ENCODE measurements around the gene SGK1. TPM values are rescaled to one million over a fixed set of nuclear protein-coding genes. Genes with fewer than 3 reads are reported as not detected.

The SGK1 gene
- total RNA-seq, 2 donors from 2014 or later: 9.7 to 13.0 TPM

- Histone ChIP-seq H3K36me3 (ENCODE audit: control insufficient read depth, insufficient read depth, low read length) (no peaks in the 10 kb centered on the region), H3K9me3 (ENCODE audit: control insufficient read depth, low read length) (no peaks in the 10 kb centered on the region), H3K27me3 (ENCODE audit: control insufficient read depth, insufficient read depth, low read length, poor library complexity, severe bottlenecking) (peaks cover 29% of the 10 kb centered on the region), H3K4me1 (ENCODE audit: control insufficient read depth, insufficient read depth, low read length) (no peaks in the 10 kb centered on the region), H3K9ac (ENCODE audit: extremely low read depth, low read length, poor library complexity, severe bottlenecking) (no peak overlapping the region), H3K27ac (ENCODE audit: low read depth, low read length) (no peak overlapping the region), H3K4me3 (ENCODE audit: low read length) (no peak overlapping the region)
- Mint-ChIP-seq H3K4me3 (no peak overlapping the region), H3K36me3 (ENCODE audit: low read depth) (no peaks in the 10 kb centered on the region), H3K4me1 (no peaks in the 10 kb centered on the region), H3K27ac (no peak overlapping the region), H3K27me3 (ENCODE audit: insufficient read depth) (peaks cover 23% of the 10 kb centered on the region), H3K9me3 (peaks cover 1% of the 10 kb centered on the region)
- WGBS, 2 experiments (ENCODE audit: insufficient coverage in 1 of 2, insufficient read length in 1 of 2): 42 to 67% methylated on average over 2 to 5 of the region's 5 CpGs
- DNase-seq: no peak
- TF ChIP-seq CTCF (conservative IDR thresholded peaks at IDR 0.05): no peak
Measured at GRCh38 chr6:134324141-134324540, 6.2 kb upstream of the SGK1 start.

- no peak for TF ChIP-seq CTCF (conservative IDR thresholded peaks at IDR 0.05)
- no peak for DNase-seq
- H3K27me3 ChIP-seq (ENCODE audit: control insufficient read depth, insufficient read depth, low read length, poor library complexity, severe bottlenecking): peaks cover 29% of the 10 kb centered on the region
- no peaks in the 10 kb centered on the region for H3K36me3 Mint-ChIP-seq (ENCODE audit: low read depth)
- no peak overlapping the region for H3K4me3 ChIP-seq (ENCODE audit: low read length)
- H3K4me3 Mint-ChIP-seq: no peak overlapping the region
- H3K27me3 Mint-ChIP-seq (ENCODE audit: insufficient read depth): peaks cover 27% of the 10 kb centered on the region
- H3K9me3 ChIP-seq (ENCODE audit: control insufficient read depth, low read length): no peaks in the 10 kb centered on the region
- H3K4me1 Mint-ChIP-seq: no peaks in the 10 kb centered on the region
- H3K36me3 ChIP-seq (ENCODE audit: control insufficient read depth, insufficient read depth, low read length): no peaks in the 10 kb centered on the region
- H3K9ac ChIP-seq (ENCODE audit: extremely low read depth, low read length, poor library complexity, severe bottlenecking): no peak overlapping the region
- peaks cover 1% of the 10 kb centered on the region for H3K9me3 Mint-ChIP-seq
- WGBS, 2 experiments (ENCODE audit: insufficient coverage in 1 of 2, insufficient read length in 1 of 2): 100% methylated on average over 2 of the region's 2 CpGs; no CpG with 5 or more reads in 1 of the 2 experiments
- no peak overlapping the region for H3K27ac ChIP-seq (ENCODE audit: low read depth, low read length)
- no peak overlapping the region for H3K27ac Mint-ChIP-seq
- no peaks in the 10 kb centered on the region for H3K4me1 ChIP-seq (ENCODE audit: control insufficient read depth, insufficient read depth, low read length)
Measured at GRCh38 chr6:134323698-134324097, 5.8 kb upstream of the SGK1 start.

GRCh38 chr6:134323294-134323693 is 5.4 kb upstream of the SGK1 start:
- no peak overlapping the region for H3K9ac ChIP-seq (ENCODE audit: extremely low read depth, low read length, poor library complexity, severe bottlenecking)
- Mint-ChIP-seq H3K27me3 (ENCODE audit: insufficient read depth) (peaks cover 29% of the 10 kb centered on the region), H3K36me3 (ENCODE audit: low read depth) (no peaks in the 10 kb centered on the region), H3K27ac (no peak overlapping the region), H3K9me3 (peaks cover 1% of the 10 kb centered on the region), H3K4me3 (no peak overlapping the region), H3K4me1 (no peaks in the 10 kb centered on the region)
- no peak overlapping the region for H3K4me3 ChIP-seq (ENCODE audit: low read length)
- H3K4me1 ChIP-seq (ENCODE audit: control insufficient read depth, insufficient read depth, low read length): no peaks in the 10 kb centered on the region
- H3K9me3 ChIP-seq (ENCODE audit: control insufficient read depth, low read length): no peaks in the 10 kb centered on the region
- no peak overlapping the region for H3K27ac ChIP-seq (ENCODE audit: low read depth, low read length)
- no peaks in the 10 kb centered on the region for H3K36me3 ChIP-seq (ENCODE audit: control insufficient read depth, insufficient read depth, low read length)
- no peak for TF ChIP-seq CTCF (conservative IDR thresholded peaks at IDR 0.05)
- no peak for DNase-seq
- 100% methylated on average over 1 of the region's 1 CpG; no CpG with 5 or more reads in 1 of the 2 experiments for WGBS, 2 experiments (ENCODE audit: insufficient coverage in 1 of 2, insufficient read length in 1 of 2)
- H3K27me3 ChIP-seq (ENCODE audit: control insufficient read depth, insufficient read depth, low read length, poor library complexity, severe bottlenecking): peaks cover 29% of the 10 kb centered on the region

Measured in endodermal cell (in vitro differentiated cells).